Fibroblast of the conjunctiva (primary cell): ENCODE data around the gene TPCN1.

Experiments
- DNase-seq: peaks from one replicate; pipeline ENCODE4 v3.0.0-alpha.2; 2010; ENCODE audit warnings: low read depth

The TPCN1 gene

DNA sequence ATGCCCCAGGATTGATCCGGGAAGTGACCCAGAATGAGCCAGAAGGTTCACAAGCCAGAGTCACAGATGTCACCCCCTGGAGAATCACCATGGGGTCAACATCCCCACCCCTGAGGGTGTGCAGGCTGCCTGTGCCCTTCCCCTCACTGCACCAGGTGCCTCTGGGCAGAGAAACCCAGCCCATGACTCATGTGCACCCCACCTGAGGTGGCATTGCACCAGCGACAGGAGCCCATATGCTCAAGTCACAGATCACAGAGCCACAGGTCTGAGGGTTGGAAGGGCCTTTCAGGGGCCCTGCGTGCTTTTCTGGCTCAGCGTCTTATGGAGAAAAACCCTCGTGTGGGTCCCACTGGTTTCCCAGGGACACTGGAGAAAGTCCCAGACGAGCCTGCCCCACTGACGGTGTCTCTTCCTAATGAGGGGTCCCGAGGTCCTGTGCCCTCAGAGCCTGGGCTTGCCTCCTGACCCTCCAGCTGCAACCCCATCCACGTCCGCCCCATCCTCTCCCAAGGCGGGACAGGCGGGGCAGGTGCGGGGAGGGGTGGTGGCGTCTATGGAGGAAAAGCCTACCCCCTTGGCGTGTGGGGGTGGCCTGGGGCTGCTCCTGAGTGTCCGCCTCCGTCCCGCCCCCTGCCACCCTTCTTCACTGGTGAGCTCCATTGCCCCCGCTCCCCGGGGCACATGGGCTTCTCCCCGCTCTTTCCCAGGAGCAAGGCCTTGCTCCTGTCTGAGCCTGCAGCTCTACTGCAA, 66.1 kb downstream of the TPCN1 start:
- DNase-seq, result no peak

GRCh38 chr12:113287899-113288282, 66.6 kb downstream of the TPCN1 start:
- DNase-seq, result no peak

- no peak for DNase-seq
Measured at GRCh38 chr12:113289361-113289760, 68.1 kb downstream of the TPCN1 start.

GRCh38 chr12:113290506-113290905, 69.2 kb downstream of the TPCN1 start:
- DNase-seq, result no peak

DNA sequence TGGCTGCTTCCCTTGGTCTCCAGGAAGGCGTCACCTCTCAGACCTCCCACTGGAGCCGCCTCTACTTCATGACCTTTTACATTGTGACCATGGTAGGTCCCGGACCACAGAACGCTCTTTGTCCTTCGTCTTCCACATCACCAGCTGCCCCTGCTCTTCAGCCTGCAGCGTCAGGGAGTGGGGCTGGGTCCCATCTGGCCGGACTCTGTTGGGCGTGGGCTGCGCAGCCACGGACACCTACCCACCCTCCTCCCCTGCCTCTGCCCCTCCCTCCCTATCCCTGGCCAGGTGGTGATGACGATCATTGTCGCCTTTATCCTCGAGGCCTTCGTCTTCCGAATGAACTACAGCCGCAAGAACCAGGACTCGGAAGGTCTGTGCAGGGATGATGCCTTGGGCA, 70.3 kb downstream of the TPCN1 start:
- DNase-seq, result no peak

- DNase-seq, result peak; percentile 32
Measured at GRCh38 chr12:113292091-113292490, 70.8 kb downstream of the TPCN1 start.

DNA sequence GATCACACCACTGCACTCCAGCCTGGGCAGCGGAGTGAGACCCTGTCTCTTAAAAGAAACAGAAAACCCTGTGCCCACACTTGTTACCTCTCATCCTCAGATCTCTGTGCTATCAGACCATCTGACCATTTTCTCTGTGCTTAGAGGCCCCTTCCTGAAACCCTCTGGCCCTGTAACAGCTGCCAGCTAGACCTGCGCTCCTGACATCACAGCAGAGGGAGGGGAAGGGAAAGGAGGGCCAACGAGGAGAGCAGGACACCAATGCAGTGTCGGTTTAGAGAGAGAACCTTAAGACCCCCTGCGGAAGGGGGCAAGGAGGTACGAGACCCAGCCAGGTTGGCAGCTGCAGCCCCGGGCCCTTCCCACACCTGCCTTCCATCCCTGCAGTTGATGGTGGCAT, 71.3 kb downstream of the TPCN1 start:
- no peak for DNase-seq

- no peak for DNase-seq
Measured at GRCh38 chr12:113293100-113293499, 71.8 kb downstream of the TPCN1 start.

- no peak for DNase-seq
Measured at GRCh38 chr12:113295886-113296556, 74.8 kb downstream of the TPCN1 start.

- no peak for DNase-seq
Measured at GRCh38 chr12:113296557-113297213, 75.4 kb downstream of the TPCN1 start.

DNA sequence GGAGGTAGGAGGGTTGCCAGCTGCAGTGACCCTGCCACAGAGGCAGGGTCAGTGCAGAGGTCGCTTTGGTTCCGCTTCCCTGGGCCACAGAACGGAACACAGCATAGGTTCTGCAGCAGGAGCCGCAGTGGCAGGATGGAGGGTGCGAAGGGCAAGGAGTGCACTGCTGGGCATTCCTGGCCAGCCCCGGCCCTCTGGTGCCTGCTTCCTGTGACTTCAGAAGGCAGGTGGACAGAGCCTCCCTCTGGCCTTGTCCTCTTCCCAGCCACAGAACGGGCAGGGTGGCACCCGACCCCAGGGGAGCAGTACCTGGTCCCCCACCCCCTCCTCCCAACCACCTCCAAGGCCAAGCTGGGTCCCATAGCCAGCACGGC, 75.9 kb downstream of the TPCN1 start:
- no peak for DNase-seq

GRCh38 chr12:113297621-113298471, 76.6 kb downstream of the TPCN1 start:
- no peak for DNase-seq

DNA sequence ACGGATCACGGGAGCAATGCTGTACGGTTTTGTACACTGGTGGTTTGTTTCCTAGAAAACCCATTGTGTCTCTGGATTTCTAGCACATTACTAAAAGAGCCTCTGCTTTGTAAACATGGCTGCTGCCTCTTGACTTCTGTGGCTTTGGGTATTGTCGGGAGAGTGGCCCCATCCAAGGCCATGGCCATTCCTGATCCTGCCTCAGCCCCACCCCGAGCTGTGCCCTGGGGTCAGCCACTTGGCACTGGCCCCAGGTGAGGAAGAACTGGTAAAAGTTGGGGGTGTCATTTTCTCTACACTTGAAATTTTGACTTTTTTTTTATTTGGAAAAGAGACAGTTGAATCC, 77.2 kb downstream of the TPCN1 start:
- DNase-seq, result no peak

GRCh38 chr12:113298861-113299545, 77.7 kb downstream of the TPCN1 start:
- DNase-seq, result no peak

DNA sequence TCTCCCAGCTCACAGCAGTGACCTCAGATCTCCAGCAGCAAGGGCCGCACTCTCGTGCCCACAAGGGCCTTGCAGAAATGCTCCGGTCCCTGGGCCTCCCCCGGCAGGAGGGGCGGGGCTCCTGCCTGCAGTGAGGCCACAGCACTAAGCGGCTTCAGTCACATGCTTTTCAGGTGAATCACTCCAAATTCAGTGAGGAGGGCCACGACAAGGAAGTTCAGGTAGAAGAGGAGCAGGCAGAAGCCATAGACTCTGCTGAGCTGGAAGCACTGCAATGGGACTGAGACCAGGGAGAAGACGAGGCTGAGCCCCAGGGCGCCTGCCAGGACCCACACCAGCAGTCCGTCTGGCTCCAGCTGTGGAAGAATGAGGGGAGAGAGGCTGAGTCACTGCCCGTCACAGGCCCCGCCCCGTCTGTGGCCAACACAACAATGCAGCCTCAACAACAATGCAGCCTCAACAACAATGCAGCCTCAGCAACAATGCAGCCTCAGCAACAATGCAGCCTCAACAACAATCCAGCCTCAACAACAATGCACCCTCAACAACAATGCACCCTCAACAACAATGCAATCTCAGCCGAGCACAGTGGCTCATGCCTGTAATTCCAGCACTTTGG, 78.5 kb downstream of the TPCN1 start:
- DNase-seq, result peak; percentile 60

- no peak for DNase-seq
Measured at GRCh38 chr12:113301811-113302210, 80.5 kb downstream of the TPCN1 start.

DNA sequence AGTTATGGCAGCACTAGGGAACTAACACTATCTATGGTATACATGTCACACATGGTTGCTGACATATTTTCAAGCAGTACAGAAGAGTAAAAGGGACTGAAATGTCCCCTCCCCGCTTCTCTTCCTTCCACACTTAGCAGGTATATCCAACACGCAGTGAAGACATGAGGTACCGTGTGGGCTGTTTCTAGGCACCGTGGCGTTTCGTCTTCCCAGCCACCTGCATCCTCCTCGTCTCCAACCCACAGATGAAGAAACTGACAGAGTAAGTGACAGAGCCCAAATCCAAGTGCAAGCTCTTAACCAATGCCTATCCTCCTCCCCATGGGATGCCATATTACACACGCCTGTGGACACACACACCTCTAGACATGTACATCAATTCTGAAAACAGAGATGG, 81.2 kb downstream of the TPCN1 start:
- no peak for DNase-seq

GRCh38 chr12:113302886-113303640, 81.8 kb downstream of the TPCN1 start:
- DNase-seq, result no peak

- no peak for DNase-seq
Measured at GRCh38 chr12:113305281-113305856, 84.1 kb downstream of the TPCN1 start.

GRCh38 chr12:113306382-113306781, 85.1 kb downstream of the TPCN1 start:
- DNase-seq, result no peak
